ENCODE data around the gene NRXN2. TPM values are rescaled to one million over a fixed set of nuclear protein-coding genes. Genes with fewer than 3 reads are reported as not detected.

The NRXN2 gene
- total and polyA plus RNA-seq, 2 of the 13 experiments (the other 11 are each of a cell fraction or from before 2014, with no cell fraction given), result not detected

- no peak for DNase-seq (ENCODE audit: low spot score)
- TF ChIP-seq SMAD9 (CRISPR knock-in tag; IDR thresholded peaks at IDR 0.05) (no peak), AHR (CRISPR knock-in tag; IDR thresholded peaks at IDR 0.05) (no peak), ZFP36 (IDR thresholded peaks at IDR 0.05; ENCODE audit: borderline replicate concordance, low read depth, low read length, partially characterized antibody) (peak; percentile 8), CCAR2 (optimal IDR thresholded peaks at IDR 0.05; ENCODE audit: low read depth, low read length) (no peak), ARNTL (CRISPR knock-in tag; IDR thresholded peaks at IDR 0.05) (no peak), HNF4A (CRISPR knock-in tag; IDR thresholded peaks at IDR 0.05) (no peak), ZNF615 (CRISPR knock-in tag; IDR thresholded peaks at IDR 0.05; ENCODE audit: borderline replicate concordance) (no peak), ATF5 (CRISPR knock-in tag; IDR thresholded peaks at IDR 0.05; ENCODE audit: low read depth) (no peak)
- no peaks in the 10 kb centered on the region for H4K20me1 ChIP-seq (ENCODE audit: insufficient read depth, low read length)
- H2AFZ ChIP-seq (ENCODE audit: low read length), result no peak overlapping the region
- CTCF ChIA-PET (ENCODE audit: low intra/inter-chr PET ratio, low total read pairs), result no interaction called here
- no peak for ATAC-seq
- no peak overlapping the region for H3K4me2 ChIP-seq (ENCODE audit: low read depth, low read length)
- no peaks in the 10 kb centered on the region for H3K36me3 ChIP-seq (replicated peaks in 1 of 2; ENCODE audit: control insufficient read depth in 1 of 2, insufficient read depth in 2 of 2, low read length in 2 of 2)
- in situ Hi-C loops (cut with HindIII; ENCODE audit: extremely low pct_ligation_motif_present, low pct_unique_long_range_greater_than_20kb), result no loop called here
- WGBS (ENCODE audit: low lambda C conversion rate), result 61% methylated on average over 5 of the region's 8 CpGs
- H3K9me3 ChIP-seq (ENCODE audit: low read length), result no peaks in the 10 kb centered on the region
- no TSS peak for BruUV-seq (replicated peaks)
- POLR2A ChIA-PET, result no interaction called here
- no peak overlapping the region for H3K27ac ChIP-seq (ENCODE audit: extremely low read length, insufficient read depth, low read length)
- peaks cover 59% of the 10 kb centered on the region for H3K4me1 ChIP-seq (ENCODE audit: insufficient read depth, low read length)
- no peak for FAIRE-seq
- H3K9ac ChIP-seq (ENCODE audit: insufficient read depth, low read depth, low read length), result no peak overlapping the region
- H3K4me3 ChIP-seq (replicated peaks in 1 of 3; ENCODE audit: insufficient read depth in 1 of 3, low read depth in 2 of 3, low read length in 3 of 3), result no peak overlapping the region
- 0 out of 5 replicates have a peak, but pooled peaks cover 0 to 9% of the 10 kb centered on the region in 2 experiments for H3K27me3 ChIP-seq (ENCODE audit: control insufficient read depth in 1 of 2, insufficient read depth in 2 of 2, low read length in 2 of 2)
- H3K79me2 ChIP-seq (ENCODE audit: insufficient read depth, low read length), result no peaks in the 10 kb centered on the region
- intact Hi-C loops (cut with micrococcal nuclease; ENCODE audit: unreplicated experiment), result no loop called here
Measured at GRCh38 chr11:64569300-64569970, 153.6 kb downstream of the NRXN2 start.
